Astrocyte (in vitro differentiated cells and primary cell): ENCODE measurements around the gene EXD3. TPM values are rescaled to one million over a fixed set of nuclear protein-coding genes. Genes with fewer than 3 reads are reported as not detected.
"Not testable (repeated sequence)": the region's sequence is repeated elsewhere in the genome, so short reads cannot be mapped to it uniquely, and the experiment has no call there.

Experiments used
- DNase-seq: peaks from one replicate; pipeline ENCODE4 v3.0.0-alpha.2; 2010; ENCODE audit warnings: low read depth
- FAIRE-seq: peaks from 2 replicates; lab custom pipeline; 2011; peaks lifted over from hg19 to GRCh38; lab: Jason Lieb, UNC
- H2AFZ ChIP-seq: 2 replicates; pipeline ENCODE4 v1.6.0; 2012; ENCODE audit warnings: low read depth, low read length, inconsistent platforms
- H3K27ac ChIP-seq: 2 replicates; pipeline ENCODE4 v1.5.1; 2011; ENCODE audit warnings: low read depth, low read length, inconsistent platforms
- H3K27me3 ChIP-seq: 2 replicates; pipeline ENCODE4 v1.6.0; 2011; ENCODE audit warnings: low read length, inconsistent platforms; ENCODE audit not compliant: insufficient read depth
- H3K36me3 ChIP-seq: 2 replicates; pipeline ENCODE4 v1.5.1; 2011; ENCODE audit warnings: low read length, inconsistent platforms; ENCODE audit not compliant: insufficient read depth
- H3K4me1 ChIP-seq: 2 replicates; pipeline ENCODE4 v1.5.1; 2011; ENCODE audit warnings: low read length, inconsistent platforms; ENCODE audit not compliant: insufficient read depth
- H3K4me2 ChIP-seq: 2 replicates; pipeline ENCODE4 v1.6.0; 2012; ENCODE audit warnings: low read length, inconsistent platforms
- H3K4me3 ChIP-seq: 2 replicates; pipeline ENCODE4 v1.5.1; 2011; ENCODE audit warnings: low read depth, mild to moderate bottlenecking, low read length, inconsistent platforms; ENCODE audit not compliant: insufficient read depth
- H3K79me2 ChIP-seq: 2 replicates; pipeline ENCODE4 v1.6.0; 2012; ENCODE audit warnings: mild to moderate bottlenecking, low read length, inconsistent platforms; ENCODE audit not compliant: insufficient read depth
- H3K9ac ChIP-seq: 2 replicates; pipeline ENCODE4 v1.6.0; 2012; ENCODE audit warnings: mild to moderate bottlenecking, low read length, inconsistent platforms
- H3K9me3 ChIP-seq: 2 replicates; pipeline ENCODE4 v1.5.1; 2012; ENCODE audit warnings: low read depth, mild to moderate bottlenecking, low read length, inconsistent platforms; ENCODE audit not compliant: insufficient read depth
- H4K20me1 ChIP-seq: 2 replicates; pipeline ENCODE4 v1.6.0; 2012; ENCODE audit warnings: low read length, inconsistent platforms; ENCODE audit not compliant: insufficient read depth
- H3K27ac Mint-ChIP-seq: one replicate; pipeline ENCODE4 v1.8.0; 2021; ENCODE audit warnings: mild to moderate bottlenecking, mixed read lengths; ENCODE audit not compliant: unreplicated experiment
- H3K27me3 Mint-ChIP-seq: one replicate; pipeline ENCODE4 v1.8.0; 2021; ENCODE audit warnings: low read depth, mixed read lengths; ENCODE audit not compliant: unreplicated experiment
- H3K36me3 Mint-ChIP-seq: one replicate; pipeline ENCODE4 v1.8.0; 2021; ENCODE audit warnings: low read depth, mixed read lengths; ENCODE audit not compliant: unreplicated experiment
- H3K4me1 Mint-ChIP-seq: one replicate; pipeline ENCODE4 v1.8.0; 2021; ENCODE audit warnings: low read depth, mixed read lengths; ENCODE audit not compliant: unreplicated experiment
- H3K4me3 Mint-ChIP-seq: one replicate; pipeline ENCODE4 v1.8.0; 2021; ENCODE audit warnings: mild to moderate bottlenecking, moderate library complexity, mixed read lengths; ENCODE audit not compliant: unreplicated experiment
- H3K9me3 Mint-ChIP-seq: one replicate; pipeline ENCODE4 v1.8.0; 2021; ENCODE audit warnings: mild to moderate bottlenecking, mixed read lengths; ENCODE audit not compliant: unreplicated experiment
- CTCF ChIP-seq: IDR thresholded peaks from 2 replicates; pipeline ENCODE4 v1.5.1; 2011; ENCODE audit warnings: low read depth, mild to moderate bottlenecking, inconsistent platforms, low read length, moderate library complexity; ENCODE audit not compliant: insufficient read depth
- EZH2 ChIP-seq: IDR thresholded peaks from 2 replicates; pipeline ENCODE4 v1.6.1; 2012; ENCODE audit warnings: mild to moderate bottlenecking, low read length, inconsistent platforms; ENCODE audit not compliant: insufficient read depth
- total RNA-seq: library from RNA; stranded (reverse); gene quantifications from 2 replicates; pipeline ENCODE4 v1.2.1, GENCODE V29; 2021

EXD3 gene
- total RNA-seq, 1 donor from 2014 or later: 8.5 TPM

- no peaks in the 10 kb centered on the region for H3K27me3 ChIP-seq
- no peaks in the 10 kb centered on the region for H3K9me3 ChIP-seq
- no peak for FAIRE-seq
- no peak overlapping the region for H3K27ac ChIP-seq
- peak overlapping the region; percentile 23 for H3K27ac Mint-ChIP-seq
- no peaks in the 10 kb centered on the region for H3K79me2 ChIP-seq
- DNase-seq: peak; percentile 17
- H3K4me2 ChIP-seq: no peak overlapping the region
- H3K4me1 ChIP-seq: no peaks in the 10 kb centered on the region
- H3K4me3 ChIP-seq: no peak overlapping the region
- H3K36me3 ChIP-seq: no peaks in the 10 kb centered on the region
- peaks cover 3% of the 10 kb centered on the region for H3K4me1 Mint-ChIP-seq
- H2AFZ ChIP-seq: no peak overlapping the region
- H3K9me3 Mint-ChIP-seq: peaks cover 12% of the 10 kb centered on the region
- no peaks in the 10 kb centered on the region for H4K20me1 ChIP-seq
- H3K9ac ChIP-seq: no peak overlapping the region
- TF ChIP-seq EZH2: no peak
- no peak for TF ChIP-seq CTCF
- H3K36me3 Mint-ChIP-seq: peaks cover 2% of the 10 kb centered on the region
- no peaks in the 10 kb centered on the region for H3K27me3 Mint-ChIP-seq
- H3K4me3 Mint-ChIP-seq: no peak overlapping the region
Observed at GRCh38 chr9:137333016-137333671, 89.8 kb downstream of the EXD3 start.

GRCh38 chr9:137331929-137332328 lies 91.0 kb downstream of the EXD3 start:
- no peak overlapping the region for H3K4me3 Mint-ChIP-seq
- no peak overlapping the region for H2AFZ ChIP-seq
- H3K36me3 ChIP-seq: no peaks in the 10 kb centered on the region
- H3K4me3 ChIP-seq: no peak overlapping the region
- no peak overlapping the region for H3K4me2 ChIP-seq
- no peak overlapping the region for H3K27ac ChIP-seq
- no peaks in the 10 kb centered on the region for H4K20me1 ChIP-seq
- no peaks in the 10 kb centered on the region for H3K27me3 Mint-ChIP-seq
- H3K36me3 Mint-ChIP-seq: peaks cover 2% of the 10 kb centered on the region
- FAIRE-seq (no peak), DNase-seq (no peak)
- H3K9me3 Mint-ChIP-seq: peaks cover 12% of the 10 kb centered on the region
- no peak overlapping the region for H3K9ac ChIP-seq
- no peak overlapping the region for H3K27ac Mint-ChIP-seq
- H3K9me3 ChIP-seq: no peaks in the 10 kb centered on the region
- no peaks in the 10 kb centered on the region for H3K27me3 ChIP-seq
- TF ChIP-seq EZH2 (no peak), CTCF (no peak)
- H3K4me1 ChIP-seq: no peaks in the 10 kb centered on the region
- no peaks in the 10 kb centered on the region for H3K79me2 ChIP-seq
- H3K4me1 Mint-ChIP-seq: peaks cover 3% of the 10 kb centered on the region

- peaks cover 3% of the 10 kb centered on the region for H3K27me3 Mint-ChIP-seq
- TF ChIP-seq EZH2: no peak
- no peak for TF ChIP-seq CTCF
- no peak overlapping the region for H3K27ac ChIP-seq
- H3K4me3 ChIP-seq: no peak overlapping the region
- H3K4me3 Mint-ChIP-seq: no peak overlapping the region
- H3K9me3 Mint-ChIP-seq: peaks cover 6% of the 10 kb centered on the region
- no peak overlapping the region for H3K9ac ChIP-seq
- no peak overlapping the region for H3K27ac Mint-ChIP-seq
- H3K36me3 Mint-ChIP-seq: peaks cover 2% of the 10 kb centered on the region
- H3K27me3 ChIP-seq: no peaks in the 10 kb centered on the region
- FAIRE-seq (no peak), DNase-seq (no peak)
- H3K4me1 Mint-ChIP-seq: peaks cover 3% of the 10 kb centered on the region
- H3K79me2 ChIP-seq: no peaks in the 10 kb centered on the region
- no peaks in the 10 kb centered on the region for H4K20me1 ChIP-seq
- no peaks in the 10 kb centered on the region for H3K9me3 ChIP-seq
- H2AFZ ChIP-seq: no peak overlapping the region
- no peak overlapping the region for H3K4me2 ChIP-seq
- no peaks in the 10 kb centered on the region for H3K4me1 ChIP-seq
- H3K36me3 ChIP-seq: no peaks in the 10 kb centered on the region
Observed at GRCh38 chr9:137330689-137331088, 92.3 kb downstream of the EXD3 start.

- H3K4me3 Mint-ChIP-seq, H3K79me2 ChIP-seq, H3K4me1 Mint-ChIP-seq, H3K27me3 Mint-ChIP-seq, H3K9me3 Mint-ChIP-seq, H3K4me3 ChIP-seq, H3K9me3 ChIP-seq, H3K36me3 ChIP-seq, DNase-seq, H3K27ac ChIP-seq, FAIRE-seq, H3K27me3 ChIP-seq, H4K20me1 ChIP-seq, H3K9ac ChIP-seq, H3K4me1 ChIP-seq, H3K36me3 Mint-ChIP-seq, H3K4me2 ChIP-seq, H2AFZ ChIP-seq, H3K27ac Mint-ChIP-seq: not testable (repeated sequence)
Observed at GRCh38 chr9:137329590-137329989, 93.4 kb downstream of the EXD3 start.
